Endodermal cell (in vitro differentiated cells): ENCODE results near the gene GYPC. TPM values are rescaled to one million over a fixed set of nuclear protein-coding genes. Genes with fewer than 3 reads are reported as not detected.

Experiments used
- DNase-seq: peaks from one replicate; pipeline ENCODE4 v3.0.0-alpha.2; 2017
- H3K27ac ChIP-seq: 2 replicates; pipeline ENCODE4 v1.5.1; 2013; ENCODE audit warnings: mild to moderate bottlenecking, low read depth, low read length, moderate library complexity
- H3K27me3 ChIP-seq: 2 replicates; pipeline ENCODE4 v1.6.1; 2013; ENCODE audit warnings: mild to moderate bottlenecking, low read length, moderate library complexity; ENCODE audit not compliant: insufficient read depth, control insufficient read depth, poor library complexity, severe bottlenecking
- H3K36me3 ChIP-seq: 2 replicates; pipeline ENCODE4 v1.7.0; 2013; ENCODE audit warnings: mild to moderate bottlenecking, low read length, moderate library complexity; ENCODE audit not compliant: control insufficient read depth, insufficient read depth
- H3K4me1 ChIP-seq: one replicate; pipeline ENCODE4 v1.7.0; 2013; ENCODE audit warnings: low read length; ENCODE audit not compliant: control insufficient read depth, insufficient read depth
- H3K4me3 ChIP-seq: 2 replicates; pipeline ENCODE4 v1.5.1; 2013; ENCODE audit warnings: mild to moderate bottlenecking, low read length, moderate library complexity
- H3K9ac ChIP-seq: 2 replicates; pipeline ENCODE4 v1.6.1; 2013; ENCODE audit warnings: mild to moderate bottlenecking, low read length, moderate library complexity; ENCODE audit not compliant: poor library complexity, severe bottlenecking; ENCODE audit errors: extremely low read depth
- H3K9me3 ChIP-seq: 2 replicates; pipeline ENCODE4 v1.6.1; 2013; ENCODE audit warnings: mild to moderate bottlenecking, low read length, moderate library complexity; ENCODE audit not compliant: control insufficient read depth
- H3K27ac Mint-ChIP-seq: 2 replicates; pipeline ENCODE4 v1.8.0; 2020; ENCODE audit warnings: mixed read lengths
- H3K27me3 Mint-ChIP-seq: 2 replicates; pipeline ENCODE4 v1.8.0; 2021; ENCODE audit warnings: mild to moderate bottlenecking, mixed read lengths; ENCODE audit not compliant: insufficient read depth
- H3K36me3 Mint-ChIP-seq: 2 replicates; pipeline ENCODE4 v1.8.0; 2020; ENCODE audit warnings: low read depth, mixed read lengths
- H3K4me1 Mint-ChIP-seq: 2 replicates; pipeline ENCODE4 v1.8.0; 2020; ENCODE audit warnings: mixed read lengths
- H3K4me3 Mint-ChIP-seq: 2 replicates; pipeline ENCODE4 v1.8.0; 2020; ENCODE audit warnings: mild to moderate bottlenecking, moderate library complexity, mixed read lengths
- H3K9me3 Mint-ChIP-seq: 2 replicates; pipeline ENCODE4 v1.8.0; 2020; ENCODE audit warnings: mild to moderate bottlenecking, mixed read lengths
- CTCF ChIP-seq: fragments of 200-600 bp; sonication (generic); conservative IDR thresholded peaks from 2 replicates; pipeline ENCODE4 v1.5.0; 2021; ENCODE audit warnings: antibody characterized with exemption, mild to moderate bottlenecking
- WGBS, 2 experiments: methylation state at CpG; one replicate each; pipeline versions ENCODE4 v1.1.5 to v1.1.7; 2013; ENCODE audit warnings: missing lambda C conversion rate in 2 of 2, mixed read lengths in 1 of 2; ENCODE audit not compliant: insufficient coverage in 1 of 2, insufficient read length in 1 of 2; 5-methylcytosine and 5-hydroxymethylcytosine counted together
- total RNA-seq, 2 donors: library from RNA; stranded (reverse); fragmentation: NEBNext Ultra II Directional in 1 of 2; extraction: Animal tissue kit (Norgen Biotek cat#: 25700) in 1 of 2; gene quantifications; 2 replicates in 1 of 2; 3 replicates in 1 of 2; pipeline ENCODE4 v1.2.1, GENCODE V29; 2021

GYPC gene
- total RNA-seq, 2 donors from 2014 or later: 15.3 to 23.2 TPM

DNA sequence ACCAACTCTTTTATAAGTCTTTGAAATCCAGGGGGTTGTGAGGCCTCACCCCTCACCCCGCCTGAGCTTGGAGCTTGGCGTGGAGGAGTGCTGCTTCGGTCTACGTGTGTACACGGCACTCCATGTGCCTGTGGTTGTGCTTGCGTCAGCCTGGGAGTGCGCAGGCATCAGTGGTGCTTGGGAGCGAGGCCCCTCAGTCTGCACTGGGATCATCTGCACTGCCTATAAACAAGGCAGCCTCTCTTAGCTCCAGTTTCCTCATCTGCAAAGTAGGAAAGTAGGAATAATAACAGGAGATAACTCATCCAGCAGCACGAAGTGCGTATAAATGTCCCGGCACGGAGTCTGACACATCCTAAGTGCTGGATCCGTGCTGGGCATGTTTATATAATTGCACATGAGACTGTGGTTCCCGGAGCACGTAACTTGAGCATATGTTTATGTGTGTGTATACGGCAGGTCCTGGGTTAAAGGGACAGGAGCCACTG lies 1.2 kb downstream of the GYPC start:
- H3K9me3 ChIP-seq: no peaks in the 10 kb centered on the region
- no peak for TF ChIP-seq CTCF
- peak overlapping the region; percentile 75 for H3K4me3 ChIP-seq
- peak; percentile 72 for DNase-seq
- 23 to 53% methylated on average over 13 to 16 of the region's 16 CpGs for WGBS, 2 experiments
- peak overlapping the region; percentile 38 for H3K9ac ChIP-seq
- peaks cover 36% of the 10 kb centered on the region for H3K4me1 Mint-ChIP-seq
- H3K27me3 Mint-ChIP-seq: peaks cover 23% of the 10 kb centered on the region
- peak overlapping the region; percentile 85 for H3K27ac ChIP-seq
- peak overlapping the region; percentile 18 for H3K27ac Mint-ChIP-seq
- H3K4me1 ChIP-seq: peaks cover 11% of the 10 kb centered on the region
- H3K36me3 ChIP-seq: no peaks in the 10 kb centered on the region
- peaks cover 5% of the 10 kb centered on the region for H3K27me3 ChIP-seq
- H3K4me3 Mint-ChIP-seq: peak overlapping the region; percentile 65
- no peaks in the 10 kb centered on the region for H3K9me3 Mint-ChIP-seq
- no peaks in the 10 kb centered on the region for H3K36me3 Mint-ChIP-seq

- Histone ChIP-seq H3K9me3 (no peaks in the 10 kb centered on the region), H3K4me3 (peak overlapping the region; percentile 75), H3K4me1 (peaks cover 11% of the 10 kb centered on the region), H3K27me3 (peaks cover 5% of the 10 kb centered on the region), H3K27ac (peak overlapping the region; percentile 85), H3K36me3 (no peaks in the 10 kb centered on the region), H3K9ac (no peak overlapping the region)
- no peak for TF ChIP-seq CTCF
- H3K9me3 Mint-ChIP-seq: no peaks in the 10 kb centered on the region
- H3K27ac Mint-ChIP-seq: no peak overlapping the region
- peak overlapping the region; percentile 65 for H3K4me3 Mint-ChIP-seq
- no peaks in the 10 kb centered on the region for H3K36me3 Mint-ChIP-seq
- 16 to 39% methylated on average over 7 to 14 of the region's 14 CpGs for WGBS, 2 experiments
- H3K27me3 Mint-ChIP-seq: peaks cover 23% of the 10 kb centered on the region
- H3K4me1 Mint-ChIP-seq: peaks cover 36% of the 10 kb centered on the region
- DNase-seq: peak; percentile 88
Measured at GRCh38 chr2:126657636-126658318, 1.8 kb downstream of the GYPC start.

DNA sequence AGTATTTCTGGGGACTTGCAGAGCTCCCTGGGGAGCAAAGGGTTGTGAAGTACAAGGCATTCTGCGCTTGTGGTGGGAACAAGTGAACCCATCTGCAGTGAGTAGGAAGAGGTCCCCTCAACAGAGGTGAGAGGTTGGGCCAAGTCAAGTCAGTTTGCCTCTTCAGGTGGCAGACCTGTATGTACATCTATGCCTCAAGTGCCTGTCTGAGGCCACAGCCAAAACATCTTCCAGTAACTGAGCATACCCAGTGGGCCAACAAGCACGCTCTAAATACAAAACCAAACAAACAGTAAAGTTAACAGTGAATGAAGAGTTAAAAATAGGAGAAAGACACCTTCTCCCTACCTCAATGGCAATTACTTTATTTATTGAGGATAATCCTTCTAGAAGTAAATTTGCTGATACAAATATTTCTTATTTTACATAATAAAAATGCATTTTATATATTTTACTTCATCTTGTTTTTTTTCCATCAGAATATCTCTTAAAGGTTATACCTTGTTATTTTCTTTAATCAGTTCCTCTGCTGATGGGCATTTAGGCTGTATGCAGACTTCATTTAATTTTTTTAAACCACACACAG lies 2.5 kb downstream of the GYPC start:
- peaks cover 23% of the 10 kb centered on the region for H3K27me3 Mint-ChIP-seq
- H3K4me3 Mint-ChIP-seq: peak overlapping the region; percentile 65
- Histone ChIP-seq H3K36me3 (no peaks in the 10 kb centered on the region), H3K27me3 (peaks cover 5% of the 10 kb centered on the region), H3K9ac (no peak overlapping the region), H3K27ac (peak overlapping the region; percentile 85), H3K9me3 (no peaks in the 10 kb centered on the region), H3K4me3 (no peak overlapping the region), H3K4me1 (peaks cover 11% of the 10 kb centered on the region)
- peaks cover 36% of the 10 kb centered on the region for H3K4me1 Mint-ChIP-seq
- no peaks in the 10 kb centered on the region for H3K36me3 Mint-ChIP-seq
- no peak overlapping the region for H3K27ac Mint-ChIP-seq
- H3K9me3 Mint-ChIP-seq: no peaks in the 10 kb centered on the region
- DNase-seq: no peak
- no peak for TF ChIP-seq CTCF
- WGBS, 2 experiments: 89% methylated on average over 2 of the region's 2 CpGs; no CpG with 5 or more reads in 1 of the 2 experiments
